CD4-positive, alpha-beta T cell treated with Interferon alpha-2 for 1 hour (primary cell): ENCODE measurements around the gene SLC32A1.

Experiments used
- DNase-seq, 2 donors: peaks; one replicate each; pipeline ENCODE4 v3.0.0-alpha.2; 2020 to 2022

The SLC32A1 gene

GRCh38 chr20:38725931-38726803, 1.9 kb downstream of the SLC32A1 start:
- DNase-seq: peak in 1 of 2 donors; percentile 46

GRCh38 chr20:38726804-38727606, 2.7 kb downstream of the SLC32A1 start:
- DNase-seq: peak; percentile 42 to 59

- DNase-seq: no peak
Measured at GRCh38 chr20:38727607-38728190, 3.4 kb downstream of the SLC32A1 start.

- DNase-seq: no peak
Measured at GRCh38 chr20:38728191-38728781, 4.0 kb downstream of the SLC32A1 start.

GRCh38 chr20:38728911-38729642, 4.8 kb downstream of the SLC32A1 start:
- peak in 1 of 2 donors; percentile 19 for DNase-seq

GRCh38 chr20:38729767-38730166, 5.5 kb downstream of the SLC32A1 start:
- DNase-seq: no peak

GRCh38 chr20:38730167-38730988, 6.1 kb downstream of the SLC32A1 start:
- DNase-seq: no peak

GRCh38 chr20:38730989-38731737, 6.9 kb downstream of the SLC32A1 start:
- DNase-seq: peak; percentile 66 to 80

GRCh38 chr20:38731738-38732113, 7.4 kb downstream of the SLC32A1 start:
- no peak for DNase-seq

- DNase-seq: no peak
Measured at GRCh38 chr20:38732981-38733380, 8.7 kb downstream of the SLC32A1 start.

GRCh38 chr20:38735172-38735571, 10.9 kb downstream of the SLC32A1 start:
- DNase-seq: no peak

GRCh38 chr20:38737887-38738286, 13.6 kb downstream of the SLC32A1 start:
- no peak for DNase-seq

- DNase-seq: no peak
Measured at GRCh38 chr20:38745757-38746156, 21.5 kb downstream of the SLC32A1 start.

- DNase-seq: no peak
Measured at GRCh38 chr20:38747495-38748096, 23.3 kb downstream of the SLC32A1 start.

- peak; percentile 95 to 97 for DNase-seq
Measured at GRCh38 chr20:38748097-38748860, 24.0 kb downstream of the SLC32A1 start, which contains the start of gene ACTR5. Gene ACTR5, plus strand, starts transcription at chr20:38748460. Its CDS starts 19 bp downstream, at chr20:38748479.

- DNase-seq: peak; percentile 33 to 58
Measured at GRCh38 chr20:38748861-38749149, 24.5 kb downstream of the SLC32A1 start.

GRCh38 chr20:38751360-38751976, 27.2 kb downstream of the SLC32A1 start:
- peak in 1 of 2 donors; percentile 64 for DNase-seq

- DNase-seq: no peak
Measured at GRCh38 chr20:38752029-38752428, 27.7 kb downstream of the SLC32A1 start.

GRCh38 chr20:38754924-38755323, 30.6 kb downstream of the SLC32A1 start:
- DNase-seq: no peak
